HepG2 (cell line): ENCODE results near the gene GRIK5. TPM values are rescaled to one million over a fixed set of nuclear protein-coding genes. Genes with fewer than 3 reads are reported as not detected.

ENCODE experiments used
- ATAC-seq: fragments of 200-7000 bp; cut with Tn5 transposase; 3 replicates; pipeline ENCODE4 v1.9.1; 2020; ENCODE audit warnings: mild to moderate bottlenecking, moderate library complexity
- BruUV-seq: library from RNA; stranded (reverse); fragments of 400-500 nt; replicated peaks from 2 replicates; lab custom pipeline; 2021; lab: Mats Ljungman, UMichigan
- CTCF ChIA-PET: fragments of 300-600 bp; formaldehyde crosslinking; extraction: SDS; loops from one replicate; lab custom pipeline; 2021; ENCODE audit warnings: low total read pairs, inconsistent platforms, low intra/inter-chr PET ratio; lab: Yijun Ruan, JAX
- POLR2A ChIA-PET: fragments of 350-600 bp; sonication (Branson Sonifier 250); formaldehyde crosslinking; loops from one replicate; lab custom pipeline; 2020; ENCODE audit warnings: antibody characterized with exemption, inconsistent platforms; lab: Yijun Ruan, JAX
- DNase-seq: peaks from one replicate; pipeline ENCODE4 v3.0.0-alpha.2; 2015; ENCODE audit warnings: low spot score
- FAIRE-seq: peaks from 3 replicates; lab custom pipeline; 2011; peaks lifted over from hg19 to GRCh38; lab: Jason Lieb, UNC
- H2AFZ ChIP-seq: one replicate; pipeline ENCODE4 v1.6.1; 2011; ENCODE audit warnings: low read length, inconsistent platforms
- H3K27ac ChIP-seq: fragments of 300-600 bp; 3 replicates; pipeline ENCODE4 v1.8.0; 2011; ENCODE audit warnings: mixed run types, mild to moderate bottlenecking, mixed read lengths, low read length, inconsistent platforms; ENCODE audit not compliant: insufficient read depth; ENCODE audit errors: extremely low read length
- H3K27me3 ChIP-seq, 2 experiments: fragments of 200-600 bp in 1 of 2; 2 replicates in 1 of 2; 3 replicates in 1 of 2; pipeline versions ENCODE4 v1.6.0 to v1.8.0; 2011; ENCODE audit warnings: low read length in 2 of 2, mild to moderate bottlenecking in 2 of 2, moderate library complexity in 2 of 2, inconsistent platforms in 1 of 2; ENCODE audit not compliant: insufficient read depth in 2 of 2, control insufficient read depth in 1 of 2
- H3K36me3 ChIP-seq, 2 experiments: fragments of 200-600 bp in 1 of 2; replicated peaks in 1 of 2; 2 replicates in 1 of 2; 3 replicates in 1 of 2; pipeline versions ENCODE4 v1.5.1 to v1.8.0; 2011; ENCODE audit warnings: low read length in 2 of 2, inconsistent platforms in 1 of 2; ENCODE audit not compliant: insufficient read depth in 2 of 2, control insufficient read depth in 1 of 2
- H3K4me1 ChIP-seq: 2 replicates; pipeline ENCODE4 v1.5.1; 2012; ENCODE audit warnings: low read length, inconsistent platforms; ENCODE audit not compliant: insufficient read depth
- H3K4me2 ChIP-seq: 2 replicates; pipeline ENCODE4 v1.6.0; 2011; ENCODE audit warnings: low read depth, low read length, inconsistent platforms
- H3K4me3 ChIP-seq, 3 experiments: fragments of 200-600 bp in 1 of 3; sonication (generic), shearing (Covaris generic) in 1 of 3; replicated peaks in 1 of 3; 2 replicates each; pipeline ENCODE4 v1.5.1; 2011 to 2016; ENCODE audit warnings: low read length in 3 of 3, inconsistent platforms in 2 of 3, low read depth in 2 of 3, mild to moderate bottlenecking in 2 of 3, control low read depth in 1 of 3, mixed read lengths in 1 of 3; ENCODE audit not compliant: insufficient read depth in 1 of 3
- H3K79me2 ChIP-seq: one replicate; pipeline ENCODE4 v1.6.1; 2011; ENCODE audit warnings: low read length, inconsistent platforms; ENCODE audit not compliant: insufficient read depth
- H3K9ac ChIP-seq: 2 replicates; pipeline ENCODE4 v1.6.0; 2011; ENCODE audit warnings: mild to moderate bottlenecking, low read depth, low read length, inconsistent platforms; ENCODE audit not compliant: insufficient read depth
- H3K9me3 ChIP-seq: 2 replicates; pipeline ENCODE4 v1.5.1; 2012; ENCODE audit warnings: mild to moderate bottlenecking, low read length
- H4K20me1 ChIP-seq: 2 replicates; pipeline ENCODE4 v1.6.0; 2011; ENCODE audit warnings: inconsistent platforms, mild to moderate bottlenecking, low read length, moderate library complexity; ENCODE audit not compliant: insufficient read depth
- MAFF ChIP-seq: IDR thresholded peaks from 2 replicates; pipeline ENCODE4 v1.6.1; 2011; ENCODE audit warnings: low read depth, low read length, improper control_type of control experiment
- NFYC ChIP-seq: IDR thresholded peaks from 2 replicates; pipeline ENCODE4 v1.6.1; 2016; ENCODE audit warnings: missing genetic modification reagents, missing compliant biosample characterization
- RXRB ChIP-seq: IDR thresholded peaks from 2 replicates; pipeline ENCODE4 v1.6.1; 2016; ENCODE audit warnings: borderline replicate concordance, missing genetic modification reagents, missing compliant biosample characterization
- SMC3 ChIP-seq: IDR thresholded peaks from 2 replicates; pipeline ENCODE4 v1.6.1; 2011; ENCODE audit warnings: low read length, improper control_type of control experiment
- SP1 ChIP-seq, 2 experiments: fragments of 450-650 bp in 1 of 2; sonication (generic) in 1 of 2; formaldehyde crosslinking in 1 of 2; IDR thresholded peaks; 2 replicates each; pipeline versions ENCODE4 v1.4.0 to v1.6.1; 2016 to 2020; ENCODE audit warnings: missing genetic modification reagents in 1 of 2
- SUZ12 ChIP-seq: fragments of 150-350 bp; IDR thresholded peaks from 2 replicates; pipeline ENCODE4 v1.6.1; 2014; ENCODE audit warnings: low read depth, low read length
- ZKSCAN5 ChIP-seq: sonication (generic); formaldehyde crosslinking; IDR thresholded peaks from 2 replicates; pipeline ENCODE4 v1.5.1; 2020; ENCODE audit warnings: mild to moderate bottlenecking, missing genetic modification reagents
- ZNF12 ChIP-seq: sonication (generic); formaldehyde crosslinking; IDR thresholded peaks from 2 replicates; pipeline ENCODE4 v1.5.0; 2020; ENCODE audit warnings: missing genetic modification reagents
- ZNF781 ChIP-seq: sonication (generic); formaldehyde crosslinking; IDR thresholded peaks from 2 replicates; pipeline ENCODE4 v1.5.1; 2020; ENCODE audit warnings: borderline replicate concordance, mild to moderate bottlenecking, missing genetic modification reagents; ENCODE audit errors: not compliant biosample characterization
- WGBS: methylation state at CpG from one replicate; pipeline ENCODE4 v1.1.6; 2017; ENCODE audit warnings: low lambda C conversion rate; 5-methylcytosine and 5-hydroxymethylcytosine counted together
- in situ Hi-C: cut with HindIII; loops from 2 replicates; pipeline ENCODE4 v1.10.0; 2017; ENCODE audit warnings: low pct_unique_long_range_greater_than_20kb; ENCODE audit not compliant: extremely low pct_ligation_motif_present
- intact Hi-C: fragments of 100-400 bp; cut with micrococcal nuclease; formaldehyde crosslinking; loops from one replicate; pipeline ENCODE4 v1.10.0; 2022; ENCODE audit not compliant: unreplicated experiment
- polyA plus RNA-seq, 8 experiments: library from polyadenylated mRNA; depleted of rRNA in 3 of 8; stranded (reverse) in 7 of 8; unstranded in 1 of 8; fragments of >200 nt; fragmentation: Illumina TruSeq in 4 of 8; extraction: Trizol in 4 of 8; gene quantifications; 2 replicates each; pipeline versions ENCODE4 v1.2.1 to v1.2.3, GENCODE V29; 2011 to 2016; ENCODE audit warnings: low read depth in 4 of 8, missing spikeins in 1 of 8, mixed read lengths in 1 of 8; ENCODE audit not compliant: insufficient read depth in 1 of 8
- total RNA-seq, 5 experiments: library from RNA; depleted of rRNA; stranded (reverse); fragments of >200 nt; fragmentation: Illumina TruSeq; extraction: Trizol; gene quantifications; 2 replicates each; pipeline ENCODE4 v1.2.3, GENCODE V29; 2016; ENCODE audit warnings: low read depth in 1 of 5

GRIK5 gene
- total and polyA plus RNA-seq, 2 of the 13 experiments (the other 11 are each of a cell fraction or from before 2014, with no cell fraction given): not detected

- peaks cover 5 to 42% of the 10 kb centered on the region in 2 experiments; a peak in 4 of 5 replicates for H3K27me3 ChIP-seq
- H3K36me3 ChIP-seq: no peaks in the 10 kb centered on the region
- H3K4me1 ChIP-seq: no peaks in the 10 kb centered on the region
- no peak within 1 kb of the TSS for H3K27ac ChIP-seq
- FAIRE-seq (no peak), DNase-seq (no peak)
- H3K4me2 ChIP-seq: peak within 1 kb of the TSS; percentile 36; the same call in 1 of the 2 replicates
- peak within 1 kb of the TSS in 1 of 3 experiments; percentile 21; a peak in 3 of 6 replicates for H3K4me3 ChIP-seq
- no peak within 1 kb of the TSS for H3K9ac ChIP-seq
- TF ChIP-seq NFYC (peak; percentile 60), SMC3 (no peak), SP1 (IDR thresholded peaks at IDR 0.05) (no peak), SP1 (CRISPR knock-in tag; IDR thresholded peaks at IDR 0.05) (no peak), ZKSCAN5 (no peak), SUZ12 (no peak), ZNF781 (CRISPR knock-in tag) (no peak), MAFF (no peak), ZNF12 (CRISPR knock-in tag) (no peak), RXRB (no peak)
- TF ChIP-seq, all 625 proteins: peak for 1
- intact Hi-C loops (no loop called here), in situ Hi-C loops (no loop called here)
- Histone ChIP-seq H3K79me2 (no peaks in the 10 kb centered on the region), H2AFZ (no peak within 1 kb of the TSS), H3K9me3 (no peaks in the 10 kb centered on the region), H4K20me1 (0 out of 2 replicates have a peak, but pooled peaks cover 2% of the 10 kb centered on the region)
- WGBS: no CpG with 5 or more reads among the region's 84 CpGs
- ChIA-PET POLR2A (no interaction called here), CTCF (no interaction called here)
- BruUV-seq: no TSS peak
- peak; percentile 54 for ATAC-seq
Observed at GRCh38 chr19:41993612-41994483, 76.2 kb downstream of the GRIK5 start, which contains the start of gene ATP1A3. ATP1A3 (minus strand) TSS chr19:41994230; CDS start chr19:41994076, 154 bp downstream.
